Gastroesophageal sphincter (tissue), 4 donors: ENCODE results near the gene FEZF2. TPM values are rescaled to one million over a fixed set of nuclear protein-coding genes. Genes with fewer than 3 reads are reported as not detected.

Experiments
- ATAC-seq: fragments of 150-250 bp; one replicate; pipeline ENCODE4 v1.9.1; 2016; ENCODE audit warnings: mild to moderate bottlenecking, moderate library complexity
- H3K27ac ChIP-seq, 4 donors: fragments of 200-600 bp; sonication (generic) in 3 of 4; 1 replicate in 3 of 4; 2 replicates in 1 of 4; pipeline ENCODE4 v1.5.1; 2016 to 2019
- H3K27me3 ChIP-seq: fragments of 200-600 bp; sonication (generic); one replicate; pipeline ENCODE4 v1.5.1; 2019
- H3K36me3 ChIP-seq, 2 donors: fragments of 200-600 bp; sonication (generic); one replicate each; pipeline ENCODE4 v1.5.1; 2019; ENCODE audit warnings: control low read depth in 1 of 2
- H3K4me1 ChIP-seq, 3 donors: fragments of 200-600 bp; sonication (generic); 1 replicate in 2 of 3; 2 replicates in 1 of 3; pipeline ENCODE4 v1.5.1; 2016 to 2019; ENCODE audit warnings: control low read depth in 2 of 3
- H3K4me3 ChIP-seq, 2 donors: fragments of 200-600 bp; sonication (generic); one replicate each; pipeline ENCODE4 v1.5.1; 2019; ENCODE audit warnings: mild to moderate bottlenecking in 1 of 2, moderate library complexity in 1 of 2
- H3K9me3 ChIP-seq, 3 donors: fragments of 200-600 bp; sonication (generic); one replicate each; pipeline ENCODE4 v1.5.1; 2017 to 2019; ENCODE audit warnings: control low read depth in 2 of 3
- CTCF ChIP-seq, 4 experiments: fragments of 200-600 bp in 2 of 4; fragments of 450-650 bp in 2 of 4; sonication (generic) in 1 of 4; IDR thresholded peaks; one replicate each; pipeline ENCODE4 v1.5.1; 2017 to 2019; ENCODE audit warnings: antibody characterized with exemption in 4 of 4, mild to moderate bottlenecking in 2 of 4, moderate library complexity in 2 of 4
- EP300 ChIP-seq: sonication (generic); formaldehyde crosslinking; IDR thresholded peaks from one replicate; pipeline ENCODE4 v1.6.1; 2017; ENCODE audit warnings: antibody characterized with exemption, mild to moderate bottlenecking
- POLR2A ChIP-seq, 2 donors: fragments of 450-650 bp; IDR thresholded peaks; one replicate each; pipeline ENCODE4 v1.6.1; 2017; ENCODE audit warnings: antibody characterized with exemption in 2 of 2, mild to moderate bottlenecking in 2 of 2, moderate library complexity in 1 of 2
- POLR2AphosphoS5 ChIP-seq: sonication (generic); formaldehyde crosslinking; IDR thresholded peaks from one replicate; pipeline ENCODE4 v1.6.1; 2017; ENCODE audit warnings: antibody characterized with exemption
- WGBS, 2 donors: methylation state at CpG; one replicate each; pipeline ENCODE4 v1.1.5; 2018; ENCODE audit warnings: low coverage in 1 of 2; 5-methylcytosine and 5-hydroxymethylcytosine counted together
- total RNA-seq, 4 donors: library from RNA; depleted of rRNA; stranded (reverse); fragments of >200 nt; gene quantifications; one replicate each; pipeline ENCODE4 v1.1.0, GENCODE V29; 2016

The FEZF2 gene
- total RNA-seq, 4 donors from 2014 or later, result not detected

GRCh38 chr3:62413687-62414086, 40.3 kb upstream of the FEZF2 start:
- Histone ChIP-seq H3K27ac (no peak overlapping the region), H3K4me1 (no peaks in the 10 kb centered on the region), H3K36me3 (no peaks in the 10 kb centered on the region), H3K9me3 (no peaks in the 10 kb centered on the region), H3K4me3 (no peak overlapping the region), H3K27me3 (no peaks in the 10 kb centered on the region)
- TF ChIP-seq EP300 (no peak), POLR2AphosphoS5 (no peak), CTCF (IDR thresholded peaks at IDR 0.05) (no peak), POLR2A (IDR thresholded peaks at IDR 0.05) (no peak)
- ATAC-seq, result no peak
- WGBS, 2 donors, result 62 to 86% methylated on average over 2 of the region's 2 CpGs

GRCh38 chr3:62406945-62407344, 33.6 kb upstream of the FEZF2 start:
- no peak for ATAC-seq
- Histone ChIP-seq H3K36me3 (no peaks in the 10 kb centered on the region), H3K4me3 (no peak overlapping the region), H3K27ac (no peak overlapping the region), H3K27me3 (peaks cover 12% of the 10 kb centered on the region), H3K4me1 (no peaks in the 10 kb centered on the region), H3K9me3 (no peaks in the 10 kb centered on the region)
- WGBS, 2 donors, result 76 to 94% methylated on average over 2 of the region's 2 CpGs
- TF ChIP-seq CTCF (IDR thresholded peaks at IDR 0.05) (no peak), EP300 (no peak), POLR2A (IDR thresholded peaks at IDR 0.05) (no peak), POLR2AphosphoS5 (no peak)

GRCh38 chr3:62405566-62405965, 32.2 kb upstream of the FEZF2 start:
- no peak overlapping the region for H3K4me3 ChIP-seq
- H3K27me3 ChIP-seq, result peaks cover 12% of the 10 kb centered on the region
- TF ChIP-seq POLR2AphosphoS5, result no peak
- TF ChIP-seq CTCF (IDR thresholded peaks at IDR 0.05), result no peak
- TF ChIP-seq POLR2A (IDR thresholded peaks at IDR 0.05), result no peak
- no peak for TF ChIP-seq EP300
- 84 to 85% methylated on average over 6 of the region's 6 CpGs for WGBS, 2 donors
- no peaks in the 10 kb centered on the region for H3K4me1 ChIP-seq
- no peak overlapping the region for H3K27ac ChIP-seq
- ATAC-seq, result no peak
- H3K9me3 ChIP-seq, result no peaks in the 10 kb centered on the region
- H3K36me3 ChIP-seq, result no peaks in the 10 kb centered on the region

GRCh38 chr3:62405135-62405534, 31.8 kb upstream of the FEZF2 start:
- TF ChIP-seq CTCF (IDR thresholded peaks at IDR 0.05), result no peak
- TF ChIP-seq POLR2A (IDR thresholded peaks at IDR 0.05), result no peak
- TF ChIP-seq POLR2AphosphoS5, result no peak
- no peak for TF ChIP-seq EP300
- peaks cover 12% of the 10 kb centered on the region for H3K27me3 ChIP-seq
- no peak overlapping the region for H3K4me3 ChIP-seq
- no peak for ATAC-seq
- H3K27ac ChIP-seq, result no peak overlapping the region
- WGBS, 2 donors, result 87% methylated on average over 5 of the region's 6 CpGs; no CpG with 5 or more reads in 1 of the 2 donors
- no peaks in the 10 kb centered on the region for H3K4me1 ChIP-seq
- no peaks in the 10 kb centered on the region for H3K9me3 ChIP-seq
- no peaks in the 10 kb centered on the region for H3K36me3 ChIP-seq

GRCh38 chr3:62404321-62404720, 31.0 kb upstream of the FEZF2 start:
- Histone ChIP-seq H3K4me3 (no peak overlapping the region), H3K4me1 (no peaks in the 10 kb centered on the region), H3K27ac (no peak overlapping the region), H3K27me3 (peaks cover 12% of the 10 kb centered on the region), H3K9me3 (no peaks in the 10 kb centered on the region), H3K36me3 (no peaks in the 10 kb centered on the region)
- WGBS, 2 donors, result 75 to 79% methylated on average over 5 to 8 of the region's 8 CpGs
- ATAC-seq, result no peak
- no peak for TF ChIP-seq POLR2A (IDR thresholded peaks at IDR 0.05)
- TF ChIP-seq CTCF (IDR thresholded peaks at IDR 0.05), result no peak
